H1 (cell line): ENCODE measurements around the gene UBE3B. TPM values are rescaled to one million over a fixed set of nuclear protein-coding genes. Genes with fewer than 3 reads are reported as not detected.

Source experiments
- CTCF ChIA-PET: fragments of 300-600 bp; sonication (Branson Sonifier 250); formaldehyde crosslinking; loops from one replicate; lab custom pipeline; 2021; ENCODE audit not compliant: partially characterized antibody; lab: Charles Lee
- POLR2A ChIA-PET: fragments of 300-600 bp; sonication (Branson Sonifier 250); formaldehyde crosslinking; loops from one replicate; lab custom pipeline; 2021; ENCODE audit warnings: inconsistent platforms; ENCODE audit not compliant: partially characterized antibody; lab: Charles Lee
- DNase-seq, 2 experiments: peaks; one replicate each; pipeline versions ENCODE4 v3.0.0 to v3.0.0-alpha.2; 2010 to 2022; ENCODE audit warnings: low spot score in 2 of 2, low read depth in 1 of 2, mixed read lengths in 1 of 2
- FAIRE-seq: peaks from 2 replicates; lab custom pipeline; 2011; peaks lifted over from hg19 to GRCh38; lab: Jason Lieb, UNC
- H2AFZ ChIP-seq: 2 replicates; pipeline ENCODE4 v1.8.1; 2012; ENCODE audit warnings: low read length, inconsistent platforms
- H2AK5ac ChIP-seq: 2 replicates; pipeline ENCODE4 v1.6.1; 2013; ENCODE audit warnings: low read depth, low read length
- H2BK120ac ChIP-seq: replicated peaks from 2 replicates; pipeline ENCODE3; 2013; ENCODE audit warnings: low read depth, low read length, inconsistent platforms
- H2BK12ac ChIP-seq: 2 replicates; pipeline ENCODE4 v1.6.1; 2013; ENCODE audit warnings: low read depth, low read length
- H2BK15ac ChIP-seq: 2 replicates; pipeline ENCODE4 v1.6.1; 2013; ENCODE audit warnings: low read length
- H2BK20ac ChIP-seq: 2 replicates; pipeline ENCODE4 v1.6.1; 2013; ENCODE audit warnings: low read length
- H2BK5ac ChIP-seq: 2 replicates; pipeline ENCODE4 v1.6.1; 2013; ENCODE audit warnings: low read depth, low read length
- H3K14ac ChIP-seq: 2 replicates; pipeline ENCODE4 v1.6.1; 2013; ENCODE audit warnings: inconsistent platforms; ENCODE audit not compliant: insufficient read length
- H3K18ac ChIP-seq: 2 replicates; pipeline ENCODE4 v1.6.1; 2013; ENCODE audit warnings: low read length; ENCODE audit errors: extremely low read depth
- H3K23ac ChIP-seq: 2 replicates; pipeline ENCODE4 v1.6.1; 2013; ENCODE audit warnings: inconsistent platforms; ENCODE audit not compliant: insufficient read length
- H3K23me2 ChIP-seq: 2 replicates; pipeline ENCODE4 v1.6.1; 2013; ENCODE audit warnings: low read depth, low read length
- H3K27ac ChIP-seq: 2 replicates; pipeline ENCODE4 v1.6.1; 2011; ENCODE audit warnings: low read depth, low read length, inconsistent platforms
- H3K27me3 ChIP-seq, 4 experiments: replicated peaks in 1 of 4; 1 replicate in 1 of 4; 2 replicates in 3 of 4; pipeline versions ENCODE4 v1.6.1 to v1.8.1; 2011 to 2013; ENCODE audit warnings: low read length in 3 of 4, mild to moderate bottlenecking in 3 of 4, inconsistent platforms in 2 of 4, mixed read lengths in 2 of 4, moderate library complexity in 1 of 4; ENCODE audit not compliant: control insufficient read depth in 3 of 4, insufficient read depth in 3 of 4; ENCODE audit errors: extremely low read depth in 1 of 4
- H3K36me3 ChIP-seq, 4 experiments: 2 replicates each; pipeline versions ENCODE4 v1.6.1 to v1.8.1; 2011 to 2013; ENCODE audit warnings: mild to moderate bottlenecking in 4 of 4, low read length in 3 of 4, moderate library complexity in 2 of 4, control low read depth in 1 of 4, inconsistent platforms in 1 of 4; ENCODE audit not compliant: insufficient read depth in 4 of 4, control insufficient read depth in 2 of 4
- H3K4ac ChIP-seq: replicated peaks from 2 replicates; pipeline ENCODE3; 2013; ENCODE audit warnings: low read length, low read depth, mixed read lengths, inconsistent platforms; ENCODE audit not compliant: insufficient read length
- H3K4me1 ChIP-seq, 4 experiments: replicated peaks in 1 of 4; 1 replicate in 1 of 4; 2 replicates in 3 of 4; pipeline versions ENCODE4 v1.6.1 to v1.8.1; 2011 to 2013; ENCODE audit warnings: low read length in 3 of 4, inconsistent platforms in 2 of 4, mixed read lengths in 1 of 4; ENCODE audit not compliant: insufficient read depth in 4 of 4, control insufficient read depth in 3 of 4
- H3K4me2 ChIP-seq, 2 experiments: 2 replicates each; pipeline versions ENCODE4 v1.6.1 to v1.8.1; 2011 to 2013; ENCODE audit warnings: low read depth in 2 of 2, low read length in 2 of 2, control low read depth in 1 of 2, inconsistent platforms in 1 of 2, mild to moderate bottlenecking in 1 of 2; ENCODE audit not compliant: insufficient read depth in 1 of 2
- H3K4me3 ChIP-seq, 4 experiments: fragments of 200-600, 300-600 bp in 1 of 4; sonication (generic), shearing (Covaris generic), sonication (Bioruptor Twin) in 1 of 4; 2 replicates each; pipeline versions ENCODE4 v1.5.1 to v1.8.1; 2011 to 2016; ENCODE audit warnings: low read length in 4 of 4, low read depth in 3 of 4, control low read depth in 2 of 4, inconsistent platforms in 2 of 4, mild to moderate bottlenecking in 2 of 4, mixed read lengths in 1 of 4, moderate library complexity in 1 of 4; ENCODE audit not compliant: insufficient read depth in 2 of 4; ENCODE audit errors: extremely low read depth in 1 of 4
- H3K56ac ChIP-seq: replicated peaks from 2 replicates; pipeline ENCODE3; 2013; ENCODE audit warnings: low read depth, mild to moderate bottlenecking, mixed read lengths, low read length, inconsistent platforms; ENCODE audit not compliant: insufficient read length
- H3K79me1 ChIP-seq: 2 replicates; pipeline ENCODE4 v1.6.1; 2013; ENCODE audit warnings: low read depth, low read length, control low read depth
- H3K79me2 ChIP-seq, 2 experiments: 2 replicates each; pipeline versions ENCODE4 v1.6.1 to v1.8.1; 2012 to 2013; ENCODE audit warnings: low read length in 2 of 2, mild to moderate bottlenecking in 2 of 2, inconsistent platforms in 1 of 2; ENCODE audit not compliant: insufficient read depth in 2 of 2, control insufficient read depth in 1 of 2
- H3K9ac ChIP-seq, 4 experiments: replicated peaks in 1 of 4; 1 replicate in 1 of 4; 2 replicates in 3 of 4; pipeline versions ENCODE4 v1.6.1 to v1.8.1; 2011 to 2013; ENCODE audit warnings: low read depth in 3 of 4, low read length in 3 of 4, control low read depth in 2 of 4, mild to moderate bottlenecking in 2 of 4, moderate library complexity in 2 of 4, inconsistent platforms in 1 of 4; ENCODE audit errors: extremely low read depth in 1 of 4
- H3K9me3 ChIP-seq, 2 experiments: 2 replicates each; pipeline versions ENCODE4 v1.6.1 to v1.8.1; 2012 to 2013; ENCODE audit warnings: mild to moderate bottlenecking in 2 of 2, moderate library complexity in 2 of 2, control low read depth in 1 of 2, inconsistent platforms in 1 of 2, low read depth in 1 of 2, low read length in 1 of 2, mixed read lengths in 1 of 2; ENCODE audit not compliant: insufficient read depth in 2 of 2
- H4K20me1 ChIP-seq, 2 experiments: replicated peaks in 1 of 2; 2 replicates each; pipeline versions ENCODE3 to v1.8.1; 2011 to 2013; ENCODE audit warnings: inconsistent platforms in 2 of 2, low read length in 2 of 2, mild to moderate bottlenecking in 1 of 2; ENCODE audit not compliant: insufficient read depth in 2 of 2, control insufficient read depth in 1 of 2
- H4K5ac ChIP-seq: 2 replicates; pipeline ENCODE4 v1.6.1; 2013; ENCODE audit warnings: low read length, low read depth, mixed read lengths, inconsistent platforms; ENCODE audit not compliant: insufficient read length
- H4K8ac ChIP-seq: 2 replicates; pipeline ENCODE4 v1.8.0; 2013; ENCODE audit warnings: mild to moderate bottlenecking, moderate library complexity, low read length, inconsistent platforms; ENCODE audit not compliant: insufficient read depth; ENCODE audit errors: extremely low read depth
- H4K91ac ChIP-seq: replicated peaks from 2 replicates; pipeline ENCODE3; 2013; ENCODE audit warnings: low read length, mixed read lengths, inconsistent platforms; ENCODE audit not compliant: insufficient read length
- ASH2L ChIP-seq: fragments of 200-600, 300-600 bp; sonication (generic); IDR thresholded peaks from one replicate; pipeline ENCODE4 v1.7.1; 2017; ENCODE audit warnings: low read length
- NANOG ChIP-seq: IDR thresholded peaks from 2 replicates; pipeline ENCODE4 v1.6.1; 2011; ENCODE audit warnings: low read length, low read depth, mild to moderate bottlenecking, inconsistent platforms; ENCODE audit not compliant: insufficient read depth, poor library complexity, severe bottlenecking
- TCF12 ChIP-seq: IDR thresholded peaks from 2 replicates; pipeline ENCODE4 v1.6.1; 2011; ENCODE audit warnings: low read depth, mild to moderate bottlenecking, low read length
- WGBS, 2 experiments: shearing (Covaris generic) in 1 of 2; methylation state at CpG; one replicate each; pipeline versions ENCODE4 v1.1.6 to v1.1.7; 2013 to 2015; ENCODE audit warnings: low lambda C conversion rate in 2 of 2, mixed read lengths in 2 of 2, inconsistent platforms in 1 of 2, low coverage in 1 of 2, missing lambda C conversion rate in 1 of 2; ENCODE audit not compliant: insufficient replicate concordance in 2 of 2, insufficient coverage in 1 of 2, insufficient read length in 1 of 2; ENCODE audit errors: extremely low coverage in 1 of 2, missing lambda C conversion rate in 1 of 2; 5-methylcytosine and 5-hydroxymethylcytosine counted together
- polyA plus RNA-seq, 7 experiments: library from polyadenylated mRNA; depleted of rRNA in 3 of 7; stranded (reverse) in 5 of 7; unstranded in 2 of 7; fragments of >200 nt in 5 of 7; fragments of 200-250 nt in 2 of 7; gene quantifications; 1 replicate in 5 of 7; 2 replicates in 1 of 7; 4 replicates in 1 of 7; pipeline versions ENCODE4 v1.2.1 to v1.2.3, GENCODE V29; 2011 to 2013; ENCODE audit warnings: missing spikeins in 2 of 7, mixed read lengths in 2 of 7
- total RNA-seq: library from RNA; stranded (reverse); fragmentation: NEBNext Ultra II Directional; extraction: Animal tissue kit (Norgen Biotek cat#: 25700); gene quantifications from 2 replicates; pipeline ENCODE4 v1.2.1, GENCODE V29; 2021

UBE3B gene
- total and polyA plus RNA-seq, 2 of the 8 experiments (the other 6 are each of a cell fraction or from before 2014, with no cell fraction given) = 14.0 to 21.1 TPM

GRCh38 chr12:109553483-109553882 is 76.0 kb downstream of the UBE3B start:
- no peak overlapping the region for H3K4me2 ChIP-seq
- no peaks in the 10 kb centered on the region for H3K79me1 ChIP-seq
- H4K20me1 ChIP-seq = peaks cover 0 to 2% of the 10 kb centered on the region in 2 experiments
- FAIRE-seq (no peak), DNase-seq (no peak)
- no peaks in the 10 kb centered on the region; a peak in 1 of 8 replicates for H3K36me3 ChIP-seq
- H3K4ac ChIP-seq = no peak overlapping the region
- no peak overlapping the region for H3K56ac ChIP-seq
- H2BK120ac ChIP-seq = no peak overlapping the region
- no peaks in the 10 kb centered on the region for H3K9me3 ChIP-seq
- H3K23ac ChIP-seq = no peak overlapping the region
- no peak overlapping the region for H4K8ac ChIP-seq
- no peak overlapping the region for H3K18ac ChIP-seq
- no peaks in the 10 kb centered on the region for H3K23me2 ChIP-seq
- no peak overlapping the region for H3K9ac ChIP-seq
- CTCF ChIA-PET = interaction anchor here (1.0 to 4.9 kb wide), 4 partner anchors 15 to 36 kb away, joined by 3 to 25 read pairs (median 3); no protein-coding TSS in a partner anchor
- 91% methylated on average over 7 of the region's 7 CpGs; no CpG with 5 or more reads in 1 of the 2 experiments for WGBS, 2 experiments
- H2BK5ac ChIP-seq = no peak overlapping the region
- H3K27ac ChIP-seq = no peak overlapping the region
- no peak overlapping the region for H2AFZ ChIP-seq
- POLR2A ChIA-PET = interaction anchor here (1.1 to 2.9 kb wide), 5 partner anchors 10 to 30 kb away, joined by 3 to 13 read pairs (median 3); partner anchors contain the start of genes MMAB and MVK
- H3K4me1 ChIP-seq = peaks cover 0 to 4% (median 0%) of the 10 kb centered on the region in 4 experiments; a peak in 2 of 7 replicates
- no peak overlapping the region for H3K14ac ChIP-seq
- H2BK15ac ChIP-seq = no peak overlapping the region
- no peaks in the 10 kb centered on the region for H3K79me2 ChIP-seq
- TF ChIP-seq NANOG = no peak
- no peak for TF ChIP-seq TCF12
- no peak for TF ChIP-seq ASH2L
- no peak overlapping the region for H2AK5ac ChIP-seq
- H3K4me3 ChIP-seq = no peak overlapping the region
- H3K27me3 ChIP-seq = no peaks in the 10 kb centered on the region; a peak in 3 of 7 replicates
- no peak overlapping the region for H2BK12ac ChIP-seq
- H4K5ac ChIP-seq = no peak overlapping the region
- no peak overlapping the region for H4K91ac ChIP-seq
- H2BK20ac ChIP-seq = no peak overlapping the region
